ENCODE data around the gene DNAJC12.

DNAJC12 gene

GRCh38 chr10:67807855-67808456 lies 30.0 kb downstream of the DNAJC12 start:
- H3K4me3 ChIP-seq (ENCODE audit: low read depth, low read length): no peak overlapping the region
- no peak for TF ChIP-seq CTCF (IDR thresholded peaks at IDR 0.05; ENCODE audit: low read depth, low read length)

- no peak overlapping the region for H3K4me3 ChIP-seq (ENCODE audit: low read depth, low read length)
- TF ChIP-seq CTCF (IDR thresholded peaks at IDR 0.05; ENCODE audit: low read depth, low read length): no peak
Measured at GRCh38 chr10:67804395-67804678, 33.7 kb downstream of the DNAJC12 start.

- no peak for TF ChIP-seq CTCF (IDR thresholded peaks at IDR 0.05; ENCODE audit: low read depth, low read length)
- H3K4me3 ChIP-seq (ENCODE audit: low read depth, low read length): no peak overlapping the region
Measured at GRCh38 chr10:67803588-67804394, 34.2 kb downstream of the DNAJC12 start.

- TF ChIP-seq CTCF (IDR thresholded peaks at IDR 0.05; ENCODE audit: low read depth, low read length): no peak
Measured at GRCh38 chr10:67802767-67803538, 35.0 kb downstream of the DNAJC12 start.

GRCh38 chr10:67801118-67801517 lies 36.9 kb downstream of the DNAJC12 start:
- no peak overlapping the region for H3K4me3 ChIP-seq (ENCODE audit: low read depth, low read length)
- no peak for TF ChIP-seq CTCF (IDR thresholded peaks at IDR 0.05; ENCODE audit: low read depth, low read length)

More at GRCh38 chr10:67802767-67803538, 35.0 kb downstream of the DNAJC12 start:
- H3K4me3 ChIP-seq (ENCODE audit: low read depth, low read length): no peak overlapping the region

- no peak for TF ChIP-seq CTCF (IDR thresholded peaks at IDR 0.05; ENCODE audit: low read depth, low read length)
- H3K4me3 ChIP-seq (ENCODE audit: low read depth, low read length): no peak overlapping the region
Measured at GRCh38 chr10:67794909-67795460, 43.0 kb downstream of the DNAJC12 start.
